NCI-H146 treated with DMSO at 0.1 percent for 48 hours (cell line): ENCODE data around the gene ALDH3B2.
"Not testable (repeated sequence)": the region's sequence is repeated elsewhere in the genome, so short reads cannot be mapped to it uniquely, and the experiment has no call there.

Source experiments
- DNase-seq: peaks from one replicate; lab custom pipeline; 2025; ENCODE audit not compliant: unreplicated experiment; lab: John Stamatoyannopoulos, UW

ALDH3B2 gene

GRCh38 chr11:67687986-67688385, 13.6 kb upstream of the ALDH3B2 start:
- no peak for DNase-seq

GRCh38 chr11:67685641-67686332, 11.4 kb upstream of the ALDH3B2 start:
- DNase-seq, result not testable (repeated sequence)

GRCh38 chr11:67682126-67683034, 8.0 kb upstream of the ALDH3B2 start:
- DNase-seq, result not testable (repeated sequence)

- DNase-seq, result no peak
These were observed 6.5 kb upstream of the ALDH3B2 start for GRCh38 chr11:67680696-67681470.

GRCh38 chr11:67675058-67675747, 780 bp upstream of the ALDH3B2 start:
- DNase-seq, result no peak

- DNase-seq, result no peak
These were observed 521 bp downstream of the ALDH3B2 start for GRCh38 chr11:67673902-67674301.

GRCh38 chr11:67673358-67673757, 1.1 kb downstream of the ALDH3B2 start:
- no peak for DNase-seq

GRCh38 chr11:67671211-67671520, 3.3 kb downstream of the ALDH3B2 start:
- no peak for DNase-seq

GRCh38 chr11:67670316-67671210, 3.9 kb downstream of the ALDH3B2 start:
- DNase-seq, result no peak

- DNase-seq, result no peak
These were observed 6.3 kb downstream of the ALDH3B2 start for GRCh38 chr11:67668192-67668551.

GRCh38 chr11:67667490-67668191, 6.8 kb downstream of the ALDH3B2 start:
- no peak for DNase-seq

GRCh38 chr11:67666676-67667489, 7.5 kb downstream of the ALDH3B2 start:
- DNase-seq, result no peak

- DNase-seq, result no peak
These were observed 8.1 kb downstream of the ALDH3B2 start for GRCh38 chr11:67666303-67666645.

GRCh38 chr11:67665541-67666302, 8.7 kb downstream of the ALDH3B2 start:
- no peak for DNase-seq

GRCh38 chr11:67664696-67665540, 9.5 kb downstream of the ALDH3B2 start:
- no peak for DNase-seq

- DNase-seq, result no peak
These were observed 10.2 kb downstream of the ALDH3B2 start for GRCh38 chr11:67664213-67664585.

GRCh38 chr11:67663532-67664212, 10.8 kb downstream of the ALDH3B2 start:
- no peak for DNase-seq
